Measurements from ENCODE around the gene LDLRAD3. TPM values are rescaled to one million over a fixed set of nuclear protein-coding genes. Genes with fewer than 3 reads are reported as not detected.
"Not testable (repeated sequence)": the region's sequence is repeated elsewhere in the genome, so short reads cannot be mapped to it uniquely, and the experiment has no call there.

LDLRAD3 gene
- total RNA-seq, 2 experiments from 2014 or later, result 0.22 to 0.59 TPM

GRCh38 chr11:36187622-36188021 lies 243.8 kb downstream of the LDLRAD3 start:
- H3K9me3 Mint-ChIP-seq, result no peaks in the 10 kb centered on the region
- intact Hi-C loops (cut with micrococcal nuclease), result no loop called here
- H3K27ac Mint-ChIP-seq, result no peak overlapping the region
- ChIA-PET POLR2A (no interaction called here), CTCF (no interaction called here)
- no peaks in the 10 kb centered on the region for H3K36me3 Mint-ChIP-seq (ENCODE audit: low read depth)
- H3K27me3 Mint-ChIP-seq, result peaks cover 5% of the 10 kb centered on the region
- DNase-seq, result no peak
- no peaks in the 10 kb centered on the region for H3K4me1 Mint-ChIP-seq (ENCODE audit: low read depth)
- no peak for ATAC-seq
- TF ChIP-seq, protein P1, sequence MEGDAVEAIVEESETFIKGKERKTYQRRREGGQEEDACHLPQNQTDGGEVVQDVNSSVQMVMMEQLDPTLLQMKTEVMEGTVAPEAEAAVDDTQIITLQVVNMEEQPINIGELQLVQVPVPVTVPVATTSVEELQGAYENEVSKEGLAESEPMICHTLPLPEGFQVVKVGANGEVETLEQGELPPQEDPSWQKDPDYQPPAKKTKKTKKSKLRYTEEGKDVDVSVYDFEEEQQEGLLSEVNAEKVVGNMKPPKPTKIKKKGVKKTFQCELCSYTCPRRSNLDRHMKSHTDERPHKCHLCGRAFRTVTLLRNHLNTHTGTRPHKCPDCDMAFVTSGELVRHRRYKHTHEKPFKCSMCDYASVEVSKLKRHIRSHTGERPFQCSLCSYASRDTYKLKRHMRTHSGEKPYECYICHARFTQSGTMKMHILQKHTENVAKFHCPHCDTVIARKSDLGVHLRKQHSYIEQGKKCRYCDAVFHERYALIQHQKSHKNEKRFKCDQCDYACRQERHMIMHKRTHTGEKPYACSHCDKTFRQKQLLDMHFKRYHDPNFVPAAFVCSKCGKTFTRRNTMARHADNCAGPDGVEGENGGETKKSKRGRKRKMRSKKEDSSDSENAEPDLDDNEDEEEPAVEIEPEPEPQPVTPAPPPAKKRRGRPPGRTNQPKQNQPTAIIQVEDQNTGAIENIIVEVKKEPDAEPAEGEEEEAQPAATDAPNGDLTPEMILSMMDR (IDR thresholded peaks at IDR 0.05), result no peak
- H3K4me3 Mint-ChIP-seq, result no peak overlapping the region

DNA sequence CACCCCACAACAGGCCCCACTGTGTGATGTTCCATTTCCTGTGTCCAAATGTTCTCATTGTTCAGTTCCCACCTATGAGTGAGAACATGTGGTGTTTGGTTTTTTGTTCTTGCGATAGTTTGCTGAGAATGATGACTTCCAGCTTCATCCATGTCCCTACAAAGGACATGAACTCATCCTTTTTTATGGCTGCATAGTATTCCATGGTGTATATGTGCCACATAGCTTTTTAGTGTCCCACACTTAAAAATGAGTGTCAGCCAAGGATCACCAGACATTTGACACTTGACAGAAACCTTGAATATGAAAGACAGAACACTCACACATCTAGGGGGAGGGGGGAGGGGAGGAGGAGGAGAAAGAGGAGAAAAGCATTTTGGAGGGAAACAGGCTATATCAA lies 245.9 kb downstream of the LDLRAD3 start:
- POLR2A ChIA-PET; H3K4me3 Mint-ChIP-seq; H3K4me1 Mint-ChIP-seq (ENCODE audit: low read depth); intact Hi-C loops (cut with micrococcal nuclease); CTCF ChIA-PET; H3K27me3 Mint-ChIP-seq; ATAC-seq; H3K27ac Mint-ChIP-seq; H3K36me3 Mint-ChIP-seq (ENCODE audit: low read depth); DNase-seq; H3K9me3 Mint-ChIP-seq: not testable (repeated sequence)

DNA sequence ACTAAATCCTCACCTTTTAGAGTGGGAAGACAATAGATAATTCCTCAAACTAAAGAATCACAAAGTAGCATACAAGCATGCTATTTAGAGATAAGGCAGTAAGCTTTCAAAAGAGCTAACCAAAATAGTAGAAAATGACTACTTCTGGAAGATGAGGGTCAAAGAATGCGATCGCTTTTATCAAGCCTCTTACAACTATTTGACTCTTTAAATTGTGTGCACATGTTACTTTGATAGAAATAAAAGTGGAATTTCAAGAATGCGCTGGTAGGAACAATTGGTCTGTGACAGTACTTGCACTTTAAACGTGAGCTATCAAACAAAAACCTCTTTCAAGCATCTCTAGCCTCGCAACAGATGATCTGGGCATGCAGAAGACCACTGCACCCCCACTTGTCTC lies 248.1 kb downstream of the LDLRAD3 start:
- Mint-ChIP-seq H3K4me3 (no peak overlapping the region), H3K4me1 (ENCODE audit: low read depth) (no peaks in the 10 kb centered on the region)
- CTCF ChIA-PET, result no interaction called here

GRCh38 chr11:36192425-36193289 lies 248.8 kb downstream of the LDLRAD3 start:
- ChIA-PET CTCF (no interaction called here), POLR2A (no interaction called here)
- H3K36me3 Mint-ChIP-seq (ENCODE audit: low read depth), result no peaks in the 10 kb centered on the region
- no peak for DNase-seq
- no peak overlapping the region for H3K27ac Mint-ChIP-seq
- intact Hi-C loops (cut with micrococcal nuclease), result no loop called here
- no peaks in the 10 kb centered on the region for H3K9me3 Mint-ChIP-seq
- TF ChIP-seq, protein P1 (IDR thresholded peaks at IDR 0.05), result no peak
- no peak overlapping the region for H3K4me3 Mint-ChIP-seq
- H3K27me3 Mint-ChIP-seq, result peaks cover 3% of the 10 kb centered on the region
- H3K4me1 Mint-ChIP-seq (ENCODE audit: low read depth), result no peaks in the 10 kb centered on the region
- no peak for ATAC-seq

More for the DNA sequence above, 248.1 kb downstream of the LDLRAD3 start:
- TF ChIP-seq, protein P1 (IDR thresholded peaks at IDR 0.05), result no peak
- intact Hi-C loops (cut with micrococcal nuclease), result no loop called here
- H3K36me3 Mint-ChIP-seq (ENCODE audit: low read depth), result no peaks in the 10 kb centered on the region
- H3K27ac Mint-ChIP-seq, result no peak overlapping the region
- POLR2A ChIA-PET, result no interaction called here
- DNase-seq (no peak), ATAC-seq (no peak)
- H3K27me3 Mint-ChIP-seq, result peaks cover 5% of the 10 kb centered on the region
- H3K9me3 Mint-ChIP-seq, result no peaks in the 10 kb centered on the region

- TF ChIP-seq, protein P1 (IDR thresholded peaks at IDR 0.05), result no peak
- no peaks in the 10 kb centered on the region for H3K36me3 Mint-ChIP-seq (ENCODE audit: low read depth)
- no peak overlapping the region for H3K27ac Mint-ChIP-seq
- intact Hi-C loops (cut with micrococcal nuclease), result no loop called here
- ChIA-PET POLR2A (no interaction called here), CTCF (no interaction called here)
- ATAC-seq, result no peak
- no peaks in the 10 kb centered on the region for H3K4me1 Mint-ChIP-seq (ENCODE audit: low read depth)
- H3K27me3 Mint-ChIP-seq, result peaks cover 3% of the 10 kb centered on the region
- H3K9me3 Mint-ChIP-seq, result no peaks in the 10 kb centered on the region
- no peak for DNase-seq
- no peak overlapping the region for H3K4me3 Mint-ChIP-seq
Measured at GRCh38 chr11:36193290-36193619, 249.4 kb downstream of the LDLRAD3 start.

Data from activated CD8-positive, alpha-beta T cell treated with anti-CD3 and anti-CD28 coated beads for 36 hours (primary cell).